CD4-positive, alpha-beta T cell treated with Interleukin-17A for 4 hours (primary cell): Measurements from ENCODE around the gene LIMD2.

Experiments used
- DNase-seq: peaks from one replicate; pipeline ENCODE4 v3.0.0-alpha.2; 2020; ENCODE audit warnings: mixed read lengths

Gene LIMD2

DNA sequence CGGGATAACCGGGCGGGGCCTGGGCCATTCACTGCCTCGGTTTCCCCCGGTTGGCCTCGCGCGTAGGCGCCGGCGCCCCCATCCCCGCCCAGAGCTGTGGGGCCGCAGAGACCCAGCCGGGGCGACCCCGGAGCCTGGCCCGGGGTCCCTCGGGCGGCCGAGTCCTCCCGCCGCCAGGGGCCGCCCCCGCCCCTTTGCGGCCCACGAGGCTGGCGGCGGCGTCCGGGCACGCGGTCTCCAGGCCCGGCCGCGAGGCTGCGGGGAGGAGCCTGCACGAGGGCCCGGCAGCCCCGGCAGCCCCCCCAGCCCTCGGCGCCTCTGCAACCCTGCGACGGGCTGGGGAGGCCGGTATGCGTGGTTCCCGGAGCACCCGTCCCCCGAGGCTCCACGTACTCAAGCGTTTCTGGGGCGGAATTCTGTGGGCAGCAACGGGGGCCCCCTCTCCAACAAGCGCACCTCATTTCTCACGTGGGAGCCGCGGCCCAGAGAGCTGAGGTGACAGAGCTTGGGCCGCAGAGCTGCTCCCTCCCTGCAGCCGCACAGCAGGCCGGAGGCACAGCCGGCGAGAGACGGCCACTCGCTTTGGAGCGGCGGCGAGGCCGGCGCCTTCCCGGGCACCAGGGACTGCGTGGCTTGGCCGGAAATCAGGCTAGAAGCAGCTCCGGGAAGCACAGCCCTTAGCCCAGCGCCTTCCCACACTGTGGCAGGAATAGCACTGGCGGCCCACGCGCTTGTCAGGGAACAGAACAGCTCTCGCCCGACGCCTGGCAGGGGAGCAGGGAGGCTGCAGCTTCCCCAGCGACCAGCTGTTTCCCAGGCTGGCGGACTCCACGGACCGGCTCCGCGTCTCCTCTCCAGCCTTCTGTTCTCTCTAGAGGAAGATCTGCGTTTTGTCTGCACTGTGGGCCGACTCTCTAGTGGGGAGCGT lies 867 bp upstream of the LIMD2 start:
- DNase-seq: peak; percentile 73

- DNase-seq: peak; percentile 94
Measured at GRCh38 chr17:63698886-63699637, 863 bp downstream of the LIMD2 start.

DNA sequence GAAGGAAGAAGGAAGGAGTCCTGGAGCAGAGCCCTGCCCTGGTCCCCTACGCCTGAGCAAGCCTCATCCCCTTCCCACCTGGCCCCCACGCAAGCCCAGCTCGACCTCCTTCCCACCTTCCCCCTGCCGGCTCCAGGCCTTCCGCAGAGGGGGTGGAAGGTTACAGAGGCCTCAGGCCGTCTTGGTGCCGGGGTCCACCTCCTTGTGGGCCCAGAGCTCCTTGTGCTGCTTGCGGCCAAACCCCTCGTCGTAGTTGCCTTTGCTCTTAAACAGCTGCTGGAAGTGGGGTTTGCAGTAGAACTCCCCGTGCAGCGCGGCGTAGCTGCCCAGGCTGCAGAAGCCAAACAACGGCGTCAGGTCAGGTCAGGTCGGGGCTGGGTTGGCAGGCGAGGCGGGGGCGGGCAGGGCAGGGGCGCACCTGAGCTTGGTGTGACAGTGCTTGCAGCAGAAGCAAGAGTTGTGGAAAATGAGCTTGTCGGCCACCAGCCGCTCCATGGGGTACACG lies 1.5 kb downstream of the LIMD2 start:
- DNase-seq: peak; percentile 59

- DNase-seq: peak; percentile 88
Measured at GRCh38 chr17:63697341-63698286, 2.3 kb downstream of the LIMD2 start.

DNA sequence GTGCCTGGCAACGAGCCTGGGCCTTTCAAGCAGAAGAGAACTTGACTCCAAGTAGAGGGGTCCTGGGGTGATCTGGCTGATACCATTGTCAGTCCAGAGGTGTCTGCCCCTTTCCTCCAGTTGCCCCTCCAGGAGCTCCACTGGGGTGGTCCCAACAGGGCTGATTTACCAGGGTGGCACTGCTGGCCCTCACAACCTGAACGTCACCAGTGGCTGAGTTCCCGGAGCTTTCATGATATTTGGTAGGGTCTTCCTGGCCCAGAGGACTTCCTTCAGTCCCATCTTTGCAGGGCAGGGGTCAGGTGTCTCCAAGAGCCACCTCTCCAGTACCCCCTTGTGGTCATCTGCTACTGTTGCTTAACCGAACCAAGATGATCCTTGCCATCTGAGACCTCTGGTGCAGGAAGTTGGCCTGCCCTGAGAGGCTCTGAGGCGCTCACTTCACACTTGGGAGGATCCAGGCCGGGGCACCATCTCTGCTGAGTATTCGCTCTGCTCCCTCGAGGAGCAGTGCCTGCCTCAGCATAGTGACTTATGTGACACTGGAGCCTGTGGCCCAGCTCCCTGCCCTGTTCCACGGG lies 3.5 kb downstream of the LIMD2 start:
- DNase-seq: peak; percentile 59

GRCh38 chr17:63695889-63696288 lies 4.0 kb downstream of the LIMD2 start:
- DNase-seq: peak; percentile 39

GRCh38 chr17:63694950-63695773 lies 4.8 kb downstream of the LIMD2 start:
- DNase-seq: peak; percentile 50

DNA sequence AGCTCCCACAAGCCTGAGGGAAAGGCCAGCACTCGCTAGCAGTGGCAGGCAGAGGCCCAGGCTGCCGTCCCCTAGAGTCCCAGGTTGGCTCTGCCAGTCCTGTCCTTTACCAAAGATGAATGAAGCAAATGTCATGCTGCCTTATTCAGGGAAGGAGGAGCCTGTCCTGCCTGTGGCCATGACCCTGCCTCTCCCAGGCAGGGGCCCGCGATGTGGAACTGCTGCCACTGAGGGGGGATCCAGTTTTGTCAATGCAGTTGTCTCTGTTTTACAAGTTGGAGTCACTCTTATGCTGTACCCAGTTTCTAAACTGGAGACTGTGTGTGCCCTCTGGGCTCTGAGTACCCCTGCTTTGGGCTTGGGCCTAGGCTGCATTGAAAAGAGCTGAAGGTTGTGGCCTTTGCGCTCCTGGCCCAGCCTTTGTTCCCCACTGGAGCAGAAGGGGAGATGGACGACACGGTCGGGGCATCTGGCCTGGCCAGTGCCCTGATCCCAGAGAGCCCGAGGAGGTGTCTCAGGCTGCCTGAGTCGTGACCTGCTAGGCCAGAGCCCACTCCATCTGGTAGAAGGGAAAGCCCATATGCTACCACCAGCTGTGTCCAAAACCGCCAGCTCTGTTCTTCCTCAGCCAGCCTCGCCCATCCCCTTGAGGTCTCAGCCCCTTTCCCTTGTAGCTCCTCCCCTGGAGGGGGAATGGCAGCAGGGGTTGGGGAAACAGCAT lies 5.5 kb downstream of the LIMD2 start:
- peak; percentile 42 for DNase-seq

GRCh38 chr17:63693411-63694113 lies 6.4 kb downstream of the LIMD2 start:
- DNase-seq: no peak

DNA sequence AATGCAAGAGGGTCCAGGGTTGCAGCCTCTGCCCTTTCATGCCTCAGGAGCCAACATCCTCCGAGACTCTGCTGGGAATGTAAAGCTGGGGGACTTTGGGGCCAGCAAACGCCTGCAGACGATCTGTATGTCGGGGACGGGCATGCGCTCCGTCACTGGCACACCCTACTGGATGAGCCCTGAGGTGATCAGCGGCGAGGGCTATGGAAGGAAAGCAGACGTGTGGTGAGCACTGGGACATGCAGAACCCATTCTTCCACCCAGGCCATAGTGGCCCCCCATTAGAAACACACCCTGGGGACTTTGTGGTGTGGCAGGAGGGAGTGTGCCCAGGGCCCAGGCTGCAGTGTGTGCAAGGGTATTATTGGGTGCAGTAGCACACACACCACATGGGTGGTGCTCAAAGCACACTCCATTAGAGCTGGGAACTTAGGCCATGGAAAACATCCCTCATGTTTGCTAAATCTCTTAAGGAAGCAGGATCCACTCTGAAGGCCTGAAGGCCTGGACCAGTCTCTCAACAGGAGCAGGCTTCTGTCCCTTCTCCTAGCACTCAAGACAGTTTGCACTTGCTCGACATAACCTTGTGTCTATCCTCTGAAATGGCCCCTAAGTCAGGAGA lies 7.6 kb downstream of the LIMD2 start:
- no peak for DNase-seq

- DNase-seq: no peak
Measured at GRCh38 chr17:63689479-63689878, 10.4 kb downstream of the LIMD2 start.

DNA sequence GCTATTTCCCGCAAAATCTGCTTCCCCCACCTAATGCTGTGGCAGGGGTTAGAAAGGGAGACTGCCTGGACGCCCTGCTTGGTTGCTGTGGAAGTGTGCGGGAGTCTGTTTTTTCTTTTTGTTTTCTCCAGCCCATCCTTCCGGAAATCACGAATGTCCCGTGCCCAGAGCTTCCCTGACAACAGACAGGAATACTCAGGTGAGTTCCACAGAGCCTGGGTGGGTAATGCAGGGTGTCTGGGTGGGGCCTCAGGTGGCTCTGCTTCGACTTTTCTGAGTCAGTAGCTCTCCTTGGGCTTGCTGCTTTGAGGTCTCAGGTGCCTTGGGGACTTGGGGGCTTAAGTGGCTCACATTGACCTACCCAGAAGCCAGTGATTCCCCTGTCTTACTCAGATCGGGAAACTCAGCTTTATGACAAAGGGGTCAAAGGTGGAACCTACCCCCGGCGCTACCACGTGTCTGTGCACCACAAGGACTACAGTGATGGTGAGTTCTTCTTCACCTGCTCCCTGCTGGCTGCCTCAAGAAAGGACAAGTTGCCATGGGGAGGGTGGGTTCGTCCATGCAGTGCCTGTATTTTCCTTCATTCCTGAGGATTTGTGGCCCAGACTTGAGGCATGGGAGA lies 11.4 kb downstream of the LIMD2 start:
- no peak for DNase-seq

GRCh38 chr17:63686138-63686685 lies 13.7 kb downstream of the LIMD2 start:
- no peak for DNase-seq

GRCh38 chr17:63685578-63685977 lies 14.3 kb downstream of the LIMD2 start:
- DNase-seq: no peak

- DNase-seq: no peak
Measured at GRCh38 chr17:63685041-63685440, 14.9 kb downstream of the LIMD2 start.

- DNase-seq: no peak
Measured at GRCh38 chr17:63682981-63683380, 16.9 kb downstream of the LIMD2 start.

DNA sequence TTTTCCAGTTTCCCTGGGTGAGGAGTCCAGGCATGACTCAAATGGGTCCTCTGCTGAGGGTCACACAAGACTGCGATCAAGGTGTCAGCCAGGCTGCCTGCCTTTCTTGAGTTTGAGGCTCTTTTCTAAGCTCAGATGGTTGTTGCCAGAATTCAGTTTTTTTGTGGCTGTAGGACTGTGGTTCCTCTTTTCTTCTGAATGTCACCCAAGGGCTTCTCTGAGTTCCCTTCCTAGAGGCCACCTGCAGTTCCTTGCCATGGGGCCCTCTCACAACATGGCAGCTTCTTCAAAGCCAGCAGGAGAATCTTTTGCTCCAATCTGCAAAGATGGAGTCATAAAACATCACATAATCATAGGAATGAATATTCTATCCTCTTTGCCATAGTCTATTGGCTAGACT lies 17.5 kb downstream of the LIMD2 start:
- no peak for DNase-seq

GRCh38 chr17:63681530-63681929 lies 18.4 kb downstream of the LIMD2 start:
- DNase-seq: no peak

DNA sequence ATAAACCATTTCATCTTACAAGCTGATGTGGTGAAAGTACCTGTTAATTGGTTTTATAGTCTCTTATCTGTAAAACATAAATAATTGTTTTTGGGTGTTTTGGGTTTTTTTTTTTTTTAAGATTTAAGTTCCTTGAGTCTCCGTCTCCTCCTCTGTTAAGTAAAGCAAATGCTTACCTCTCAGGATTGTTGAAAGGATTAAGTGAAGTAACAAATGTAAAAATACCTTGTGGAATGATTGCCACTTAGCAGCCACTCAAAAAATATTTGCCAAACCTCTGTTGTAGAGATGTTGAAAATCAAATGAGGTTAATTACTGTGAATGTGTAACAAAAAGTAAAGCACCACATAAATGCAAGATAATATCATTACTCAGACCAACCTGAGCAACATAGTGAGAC lies 19.2 kb downstream of the LIMD2 start:
- no peak for DNase-seq
